Stimulated activated CD4-positive, alpha-beta T cell treated with anti-CD3 and anti-CD28 coated beads, Interleukin-12 subunit alpha, Interleukin-12 subunit beta, amount 100 ng/mL, for 48 hours (primary cell): Measurements from ENCODE around the gene ZFR2.

Source experiments
- DNase-seq, 3 donors: peaks; one replicate each; pipeline ENCODE4 v3.0.0-alpha.2; 2020; ENCODE audit warnings: low read depth in 2 of 3, low spot score in 1 of 3

Gene ZFR2

GRCh38 chr19:3837922-3838321 lies 30.9 kb downstream of the ZFR2 start:
- DNase-seq: no peak

- DNase-seq: no peak
Measured at GRCh38 chr19:3837332-3837731, 31.5 kb downstream of the ZFR2 start.

GRCh38 chr19:3836887-3837286 lies 32.0 kb downstream of the ZFR2 start:
- DNase-seq: no peak

GRCh38 chr19:3835055-3835435 lies 33.8 kb downstream of the ZFR2 start:
- DNase-seq: no peak

GRCh38 chr19:3834349-3835054 lies 34.3 kb downstream of the ZFR2 start:
- DNase-seq: no peak

GRCh38 chr19:3833578-3834348 lies 35.1 kb downstream of the ZFR2 start:
- no peak for DNase-seq

GRCh38 chr19:3832001-3832400 lies 36.8 kb downstream of the ZFR2 start:
- DNase-seq: no peak

GRCh38 chr19:3831601-3832000 lies 37.2 kb downstream of the ZFR2 start:
- no peak for DNase-seq

- no peak for DNase-seq
Measured at GRCh38 chr19:3830621-3831589, 37.9 kb downstream of the ZFR2 start.

GRCh38 chr19:3827306-3827705 lies 41.5 kb downstream of the ZFR2 start:
- no peak for DNase-seq

- DNase-seq: no peak
Measured at GRCh38 chr19:3826163-3826562, 42.7 kb downstream of the ZFR2 start.

GRCh38 chr19:3825286-3825956 lies 43.4 kb downstream of the ZFR2 start:
- no peak for DNase-seq

GRCh38 chr19:3823350-3823713 lies 45.5 kb downstream of the ZFR2 start:
- no peak for DNase-seq

GRCh38 chr19:3822683-3823349 lies 46.0 kb downstream of the ZFR2 start:
- no peak for DNase-seq

- peak; percentile 77 to 96 (median 82) for DNase-seq
Measured at GRCh38 chr19:3821857-3822364, 46.9 kb downstream of the ZFR2 start.

GRCh38 chr19:3821156-3821555 lies 47.7 kb downstream of the ZFR2 start:
- no peak for DNase-seq

GRCh38 chr19:3819989-3820388 lies 48.8 kb downstream of the ZFR2 start:
- DNase-seq: no peak

- no peak for DNase-seq
Measured at GRCh38 chr19:3818918-3819317, 49.9 kb downstream of the ZFR2 start.

- DNase-seq: peak; percentile 14 to 57 (median 36)
Measured at GRCh38 chr19:3818466-3818865, 50.4 kb downstream of the ZFR2 start.

- DNase-seq: no peak
Measured at GRCh38 chr19:3817761-3818160, 51.1 kb downstream of the ZFR2 start.
